HCT116 (cell line): ENCODE results near the gene CCDC124. TPM values are rescaled to one million over a fixed set of nuclear protein-coding genes. Genes with fewer than 3 reads are reported as not detected.

Experiments
- ATAC-seq: fragments of 200-7000 bp; cut with Tn5 transposase; 2 replicates; pipeline ENCODE4 v1.9.1; 2020; ENCODE audit warnings: mild to moderate bottlenecking, moderate library complexity
- BruUV-seq: library from RNA; stranded (reverse); fragments of 400-500 nt; replicated peaks from 2 replicates; lab custom pipeline; 2021; lab: Mats Ljungman, UMichigan
- CTCF ChIA-PET: fragments of 300-600 bp; sonication (Branson Sonifier 250); formaldehyde crosslinking; loops from one replicate; lab custom pipeline; 2021; ENCODE audit warnings: antibody characterized with exemption; lab: Charles Lee
- POLR2A ChIA-PET: fragments of 300-600, 350-600 bp; sonication (Branson Sonifier 250); formaldehyde crosslinking; loops from one replicate; lab custom pipeline; 2021; ENCODE audit warnings: antibody characterized with exemption; lab: Charles Lee
- RAD21 ChIA-PET, 2 experiments: fragments of 300-600 bp; sonication (Branson Sonifier 250); formaldehyde crosslinking; loops; one replicate each; lab custom pipeline; 2023; ENCODE audit warnings: low total read pairs in 2 of 2; ENCODE audit not compliant: uncharacterized antibody in 2 of 2, unreplicated experiment in 2 of 2, low non-redundant PET in 1 of 2; lab: Charles Lee
- DNase-seq: peaks from one replicate; pipeline ENCODE4 v3.0.0-alpha.2; 2010; ENCODE audit warnings: low read depth, low spot score
- H2AFZ ChIP-seq: fragments of 200-600 bp; shearing (Covaris generic), sonication (generic); 2 replicates; pipeline ENCODE4 v1.6.1; 2017; ENCODE audit warnings: low read depth, mixed run types, mixed read lengths, antibody characterized with exemption, low read length; ENCODE audit not compliant: poor library complexity, severe bottlenecking
- H3K27ac ChIP-seq: 2 replicates; pipeline ENCODE4 v1.5.1; 2012; ENCODE audit warnings: low read depth, low read length
- H3K27me3 ChIP-seq: fragments of 200-600 bp; sonication (generic); 2 replicates; pipeline ENCODE4 v1.6.1; 2016; ENCODE audit warnings: mixed run types, low read length, mixed read lengths; ENCODE audit not compliant: insufficient read depth
- H3K36me3 ChIP-seq, 2 experiments: fragments of 200-500 bp in 1 of 2; fragments of 200-600 bp in 1 of 2; sonication (Bioruptor generic) in 1 of 2; sonication (generic) in 1 of 2; 2 replicates each; pipeline versions ENCODE4 v1.5.1 to v1.6.1; 2014 to 2016; ENCODE audit warnings: low read length in 2 of 2, inconsistent platforms in 1 of 2, mixed read lengths in 1 of 2, mixed run types in 1 of 2; ENCODE audit not compliant: insufficient read depth in 2 of 2, control insufficient read depth in 1 of 2
- H3K4me1 ChIP-seq, 2 experiments: fragments of 200-600 bp in 1 of 2; sonication (generic) in 1 of 2; 2 replicates each; pipeline versions ENCODE4 v1.5.1 to v1.6.1; 2012 to 2017; ENCODE audit warnings: low read length in 2 of 2, inconsistent platforms in 1 of 2, mild to moderate bottlenecking in 1 of 2, mixed read lengths in 1 of 2, mixed run types in 1 of 2, moderate library complexity in 1 of 2; ENCODE audit not compliant: insufficient read depth in 2 of 2, control insufficient read depth in 1 of 2
- H3K4me2 ChIP-seq: fragments of 200-600 bp; sonication (generic); 2 replicates; pipeline ENCODE4 v1.6.1; 2017; ENCODE audit warnings: mixed run types, low read length, mixed read lengths
- H3K4me3 ChIP-seq, 2 experiments: fragments of 200-600 bp in 1 of 2; sonication (generic) in 1 of 2; replicated peaks in 1 of 2; 2 replicates each; pipeline ENCODE4 v1.5.1; 2011 to 2016; ENCODE audit warnings: low read length in 2 of 2, control low read depth in 1 of 2, low read depth in 1 of 2, mild to moderate bottlenecking in 1 of 2, mixed read lengths in 1 of 2, mixed run types in 1 of 2
- H3K79me2 ChIP-seq: fragments of 200-600 bp; sonication (generic); 2 replicates; pipeline ENCODE4 v1.6.1; 2017; ENCODE audit warnings: mild to moderate bottlenecking, mixed run types, low read length, moderate library complexity, mixed read lengths; ENCODE audit not compliant: insufficient read depth
- H3K9ac ChIP-seq: fragments of 200-600 bp; sonication (generic); 2 replicates; pipeline ENCODE4 v1.6.1; 2016; ENCODE audit warnings: low read length, mixed read lengths
- H3K9me2 ChIP-seq: fragments of 200-600 bp; sonication (generic), shearing (Covaris generic); 2 replicates; pipeline ENCODE4 v1.6.1; 2017; ENCODE audit warnings: mixed run types, mild to moderate bottlenecking, moderate library complexity; ENCODE audit not compliant: insufficient read depth
- H3K9me3 ChIP-seq, 2 experiments: fragments of 200-500 bp in 1 of 2; fragments of 200-600 bp in 1 of 2; sonication (Bioruptor generic) in 1 of 2; sonication (generic) in 1 of 2; 2 replicates each; pipeline ENCODE4 v1.6.1; 2014 to 2017; ENCODE audit warnings: low read length in 2 of 2, mixed read lengths in 2 of 2, inconsistent platforms in 1 of 2, low read depth in 1 of 2, mild to moderate bottlenecking in 1 of 2, mixed run types in 1 of 2, moderate library complexity in 1 of 2; ENCODE audit not compliant: control insufficient read depth in 1 of 2, insufficient read depth in 1 of 2
- H4K20me1 ChIP-seq: fragments of 200-600 bp; sonication (generic), shearing (Covaris generic); 2 replicates; pipeline ENCODE4 v1.6.1; 2017; ENCODE audit warnings: mixed run types, mild to moderate bottlenecking, moderate library complexity; ENCODE audit not compliant: insufficient read depth
- CBX3 ChIP-seq: IDR thresholded peaks from 2 replicates; pipeline ENCODE4 v1.6.1; 2012; ENCODE audit warnings: low read depth
- CEBPB ChIP-seq: IDR thresholded peaks from 2 replicates; pipeline ENCODE4 v1.6.1; 2012; ENCODE audit warnings: low read depth
- CTCF ChIP-seq, 3 experiments: fragments of 200-600 bp in 1 of 3; sonication (generic) in 1 of 3; IDR thresholded peaks in 2 of 3; conservative IDR thresholded peaks in 1 of 3; 2 replicates each; pipeline ENCODE4 v1.5.1; 2012 to 2017; ENCODE audit warnings: low read depth in 2 of 3, low read length in 2 of 3, antibody characterized with exemption in 1 of 3, borderline replicate concordance in 1 of 3, control low read depth in 1 of 3, mild to moderate bottlenecking in 1 of 3, mixed read lengths in 1 of 3, mixed run types in 1 of 3, moderate library complexity in 1 of 3; ENCODE audit not compliant: insufficient read depth in 1 of 3
- EGR1 ChIP-seq: IDR thresholded peaks from 2 replicates; pipeline ENCODE4 v1.6.1; 2012; ENCODE audit warnings: low read depth
- ELF1 ChIP-seq: IDR thresholded peaks from 2 replicates; pipeline ENCODE4 v1.6.1; 2012; ENCODE audit warnings: low read depth, borderline replicate concordance
- EZH2 ChIP-seq: fragments of 200-600 bp; sonication (generic); IDR thresholded peaks from 2 replicates; pipeline ENCODE4 v1.6.1; 2017; ENCODE audit warnings: antibody characterized with exemption, mixed run types
- EZH2phosphoT487 ChIP-seq: fragments of 200-600 bp; IDR thresholded peaks from 2 replicates; pipeline ENCODE4 v1.6.1; 2018; ENCODE audit warnings: antibody characterized with exemption, borderline replicate concordance
- FOSL1 ChIP-seq: IDR thresholded peaks from 2 replicates; pipeline ENCODE4 v1.6.1; 2012; ENCODE audit warnings: low read depth
- JUND ChIP-seq: IDR thresholded peaks from 2 replicates; pipeline ENCODE4 v1.6.1; 2012
- POLR2A ChIP-seq: IDR thresholded peaks from 2 replicates; pipeline ENCODE4 v1.7.0; 2011; ENCODE audit warnings: borderline replicate concordance; ENCODE audit not compliant: insufficient read depth, insufficient read length; ENCODE audit errors: extremely low read depth
- POLR2AphosphoS5 ChIP-seq: IDR thresholded peaks from 2 replicates; pipeline ENCODE4 v1.6.1; 2011; ENCODE audit warnings: mild to moderate bottlenecking, low read depth, low read length, moderate library complexity
- RAD21 ChIP-seq: IDR thresholded peaks from 2 replicates; pipeline ENCODE4 v1.6.1; 2012; ENCODE audit warnings: low read depth, mild to moderate bottlenecking
- REST ChIP-seq: IDR thresholded peaks from 2 replicates; pipeline ENCODE4 v1.6.1; 2012; ENCODE audit warnings: low read depth
- SIN3A ChIP-seq: IDR thresholded peaks from 2 replicates; pipeline ENCODE4 v1.6.1; 2012; ENCODE audit warnings: low read depth
- SP1 ChIP-seq: IDR thresholded peaks from 2 replicates; pipeline ENCODE4 v1.6.1; 2012; ENCODE audit warnings: low read depth
- SRF ChIP-seq: IDR thresholded peaks from 2 replicates; pipeline ENCODE4 v1.6.1; 2012; ENCODE audit warnings: low read depth
- YY1 ChIP-seq: IDR thresholded peaks from 2 replicates; pipeline ENCODE4 v1.6.1; 2011; ENCODE audit warnings: low read length, low read depth, moderate library complexity, mild to moderate bottlenecking; ENCODE audit not compliant: insufficient replicate concordance; ENCODE audit errors: extremely low read depth
- ZFX ChIP-seq: fragments of 450-650 bp; IDR thresholded peaks from 2 replicates; pipeline ENCODE4 v1.6.1; 2017
- intact Hi-C: fragments of 100-400 bp; cut with micrococcal nuclease; formaldehyde crosslinking; loops from 2 replicates; pipeline ENCODE4 v1.10.0; 2022
- total RNA-seq: library from RNA; stranded (reverse); gene quantifications from one replicate; pipeline ENCODE4 v1.2.1, GENCODE V29; 2021; ENCODE audit not compliant: unreplicated experiment
- TF ChIP-seq, protein P1 (sequence below): IDR thresholded peaks from 2 replicates; pipeline ENCODE4 v1.6.1; 2012
- TF ChIP-seq, protein P2 (sequence below): IDR thresholded peaks from 2 replicates; pipeline ENCODE4 v1.6.1; 2012

Gene CCDC124
- total RNA-seq, 1 experiment from 2014 or later = 177 TPM

DNA sequence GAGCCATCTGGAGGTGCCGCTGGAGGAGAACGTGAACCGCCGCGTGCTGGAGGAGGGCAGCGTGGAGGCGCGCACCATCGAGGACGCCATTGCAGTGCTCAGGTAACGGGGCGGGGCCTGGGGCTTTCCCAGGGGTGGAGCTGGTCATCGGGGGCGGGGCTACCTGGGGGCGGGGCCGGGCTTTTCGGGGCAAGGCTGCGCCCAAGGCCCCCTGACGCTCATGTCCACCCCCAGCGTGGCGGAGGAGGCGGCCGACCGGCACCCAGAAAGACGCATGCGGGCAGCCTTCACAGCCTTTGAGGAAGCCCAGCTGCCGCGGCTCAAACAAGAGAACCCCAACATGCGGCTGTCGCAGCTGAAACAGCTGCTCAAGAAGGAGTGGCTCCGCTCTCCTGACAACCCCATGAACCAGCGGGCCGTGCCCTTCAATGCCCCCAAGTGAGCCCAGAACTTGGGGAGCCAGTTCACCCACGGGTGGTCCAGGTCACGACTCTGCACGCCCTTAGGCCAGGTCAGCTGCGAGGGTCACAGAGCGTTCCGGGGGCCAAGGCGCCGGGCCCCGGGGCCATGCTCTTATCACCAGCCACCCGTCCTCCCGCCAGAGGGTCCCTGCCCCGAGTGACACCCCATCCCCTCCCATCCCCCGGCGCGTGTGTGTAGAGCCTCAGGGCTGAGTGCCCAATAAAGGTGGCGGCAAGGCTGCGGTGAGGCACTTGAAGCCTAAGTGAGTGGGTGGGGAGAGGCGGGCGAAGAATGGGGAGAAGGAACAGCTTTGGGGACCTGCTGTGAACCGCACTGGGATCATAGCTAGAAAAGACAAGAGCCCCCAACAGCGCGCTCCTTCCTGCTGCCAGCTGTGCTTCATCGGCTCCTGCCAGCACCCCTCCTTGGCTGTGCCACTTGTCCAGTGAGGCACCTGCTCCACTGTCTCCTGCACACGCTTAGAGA, 10.7 kb downstream of the CCDC124 start:
- ChIA-PET POLR2A (interaction anchor here (1.2 kb wide), 1 partner anchor 54 kb away, joined by 3 read pairs; no protein-coding TSS in a partner anchor), RAD21 (no interaction called here), CTCF (interaction anchor here (0.6 to 4.2 kb wide), 3 partner anchors 38 to 309 kb away, joined by 3 to 28 read pairs (median 4); no protein-coding TSS in a partner anchor)
- intact Hi-C loops = no loop called here
- Histone ChIP-seq H3K36me3 (peaks cover 12 to 32% of the 10 kb centered on the region in 2 experiments; a peak in 3 of 4 replicates), H3K4me3 (no peak overlapping the region), H4K20me1 (no peaks in the 10 kb centered on the region), H3K9me3 (no peaks in the 10 kb centered on the region), H3K9me2 (no peaks in the 10 kb centered on the region), H3K4me1 (peaks cover 11 to 36% of the 10 kb centered on the region in 2 experiments), H3K27me3 (no peaks in the 10 kb centered on the region), H3K9ac (no peak overlapping the region), H3K4me2 (no peak overlapping the region), H3K27ac (no peak overlapping the region), H3K79me2 (0 out of 2 replicates have a peak, but pooled peaks cover 5% of the 10 kb centered on the region), H2AFZ (no peak overlapping the region)
- TF ChIP-seq, protein P1, sequence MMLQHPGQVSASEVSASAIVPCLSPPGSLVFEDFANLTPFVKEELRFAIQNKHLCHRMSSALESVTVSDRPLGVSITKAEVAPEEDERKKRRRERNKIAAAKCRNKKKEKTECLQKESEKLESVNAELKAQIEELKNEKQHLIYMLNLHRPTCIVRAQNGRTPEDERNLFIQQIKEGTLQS = no peak
- no peak for TF ChIP-seq EZH2phosphoT487
- TF ChIP-seq SIN3A = no peak
- TF ChIP-seq RAD21 = no peak
- TF ChIP-seq EGR1 = no peak
- no peak for TF ChIP-seq CBX3
- TF ChIP-seq POLR2AphosphoS5 = no peak
- TF ChIP-seq CEBPB = no peak
- TF ChIP-seq SRF = no peak
- no peak for TF ChIP-seq SP1
- TF ChIP-seq FOSL1 = no peak
- TF ChIP-seq REST = no peak
- no peak for TF ChIP-seq CTCF (IDR thresholded peaks at IDR 0.05 in 2 of 3, conservative IDR thresholded peaks at IDR 0.05 in 1 of 3; ENCODE audit: borderline replicate concordance in 1 of 3, insufficient read depth in 1 of 3, low read depth in 2 of 3, low read length in 2 of 3)
- TF ChIP-seq EZH2 = no peak
- TF ChIP-seq, protein P2, sequence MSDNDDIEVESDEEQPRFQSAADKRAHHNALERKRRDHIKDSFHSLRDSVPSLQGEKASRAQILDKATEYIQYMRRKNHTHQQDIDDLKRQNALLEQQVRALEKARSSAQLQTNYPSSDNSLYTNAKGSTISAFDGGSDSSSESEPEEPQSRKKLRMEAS = no peak
- no peak for TF ChIP-seq JUND
- TF ChIP-seq ZFX = no peak
- TF ChIP-seq YY1 = no peak
- no peak for TF ChIP-seq POLR2A
- TF ChIP-seq ELF1 = no peak
- DNase-seq (no peak), ATAC-seq (no peak)
- TSS peak; percentile 88 for BruUV-seq
